DMS114 treated with DMSO at 0.1 percent for 48 hours (cell line): ENCODE results near the gene DUS1L.

Experiments
- DNase-seq: peaks from one replicate; lab custom pipeline; 2025; ENCODE audit not compliant: unreplicated experiment; lab: John Stamatoyannopoulos, UW

DUS1L gene

DNA sequence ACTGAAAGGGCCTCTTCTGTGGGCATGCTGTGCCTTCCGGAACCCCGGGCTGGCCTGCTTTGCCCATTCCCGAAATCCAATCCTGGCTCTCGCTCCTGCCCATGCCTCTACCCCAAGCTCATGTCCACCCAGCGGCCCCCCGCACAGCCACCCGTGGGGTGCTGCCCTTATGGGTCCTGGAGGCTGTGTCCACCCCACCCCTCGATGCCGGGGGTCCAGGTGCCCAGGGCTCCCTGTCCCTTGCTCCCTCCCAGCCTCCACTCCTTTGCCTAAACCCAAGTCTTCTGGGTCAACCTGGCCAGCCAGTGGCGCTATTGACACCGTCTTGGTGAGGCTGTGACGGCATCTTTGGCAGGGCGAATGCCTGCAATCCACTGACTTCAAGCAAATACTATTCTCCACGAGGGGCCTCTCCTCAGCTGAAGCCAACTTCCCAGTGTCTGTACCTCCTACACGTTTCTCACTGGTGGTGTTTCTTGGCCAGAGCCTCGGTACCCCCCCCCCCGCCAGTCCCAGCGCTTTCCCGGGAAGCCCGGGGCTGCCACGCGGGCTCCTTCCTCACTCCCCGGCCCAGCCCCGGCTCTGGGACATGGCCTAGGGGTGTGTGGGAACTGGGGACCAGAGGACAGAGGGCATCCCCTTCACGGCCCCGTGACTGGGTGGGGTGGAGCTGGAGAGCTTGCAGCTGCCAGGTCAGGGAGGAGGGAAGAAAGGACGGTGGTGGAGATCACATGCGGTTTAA is 12.2 kb upstream of the DUS1L start:
- no peak for DNase-seq

DNA sequence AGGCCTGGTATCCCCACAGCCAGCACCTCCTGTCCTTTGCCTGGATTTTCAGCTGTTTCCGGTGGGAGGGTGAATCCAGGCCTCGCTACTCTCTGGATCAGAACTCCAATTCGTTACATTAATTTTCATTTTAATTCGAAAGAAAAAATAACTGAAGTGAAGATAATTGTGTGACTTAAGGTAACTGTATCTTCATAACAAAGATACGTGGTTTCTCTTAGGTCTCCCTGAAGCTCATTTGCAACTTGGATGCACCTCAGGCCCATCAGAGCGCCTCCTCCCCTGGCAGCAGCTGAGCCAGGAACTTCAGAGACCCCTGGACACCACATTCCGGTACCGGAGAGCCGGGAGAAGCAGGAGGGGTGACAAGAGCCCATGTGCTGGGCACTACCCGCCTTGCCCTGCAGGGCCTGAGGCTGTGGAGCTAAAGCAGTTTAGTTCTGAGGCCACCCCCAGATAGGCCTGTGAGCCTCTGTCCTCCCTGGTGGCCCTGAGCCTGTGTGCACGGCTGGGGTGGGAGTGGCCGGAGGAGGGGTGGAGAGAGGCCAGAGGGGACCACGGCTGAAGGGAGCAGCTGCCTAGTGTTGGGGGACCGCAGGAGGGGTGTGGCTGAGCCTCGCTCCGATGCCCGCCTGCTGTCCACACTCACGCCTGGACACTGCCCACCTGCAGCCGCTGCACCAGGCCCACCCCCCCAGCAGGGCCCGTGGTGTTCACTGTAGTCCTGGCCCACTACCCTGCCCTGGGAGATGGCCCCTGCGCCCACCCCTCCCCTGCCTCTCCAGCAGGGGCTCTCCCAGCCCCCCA is 11.4 kb upstream of the DUS1L start:
- no peak for DNase-seq

GRCh38 chr17:82076018-82076784 is 10.6 kb upstream of the DUS1L start:
- no peak for DNase-seq

- DNase-seq = no peak
Observed at GRCh38 chr17:82073446-82073845, 7.8 kb upstream of the DUS1L start.

DNA sequence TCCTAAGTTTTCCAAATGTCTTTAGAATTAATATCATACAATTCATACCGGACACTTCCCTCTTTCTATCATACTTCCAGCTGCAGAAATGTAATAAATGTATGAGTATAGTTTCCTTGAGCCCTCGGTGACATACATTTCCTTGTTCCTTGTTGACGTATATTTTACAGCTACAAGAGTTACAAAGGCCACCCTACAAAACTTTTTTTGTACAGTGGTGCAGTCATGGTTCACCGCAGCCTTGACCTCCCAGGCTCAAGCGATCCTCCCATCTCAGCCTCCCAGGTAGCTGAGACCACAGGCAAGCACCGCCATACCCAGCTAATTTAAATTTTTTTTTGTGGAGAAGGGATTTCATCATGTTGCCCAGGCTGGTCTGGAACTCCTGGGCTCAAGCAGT is 7.2 kb upstream of the DUS1L start:
- no peak for DNase-seq

- no peak for DNase-seq
Observed at GRCh38 chr17:82070611-82071010, 5.0 kb upstream of the DUS1L start.

DNA sequence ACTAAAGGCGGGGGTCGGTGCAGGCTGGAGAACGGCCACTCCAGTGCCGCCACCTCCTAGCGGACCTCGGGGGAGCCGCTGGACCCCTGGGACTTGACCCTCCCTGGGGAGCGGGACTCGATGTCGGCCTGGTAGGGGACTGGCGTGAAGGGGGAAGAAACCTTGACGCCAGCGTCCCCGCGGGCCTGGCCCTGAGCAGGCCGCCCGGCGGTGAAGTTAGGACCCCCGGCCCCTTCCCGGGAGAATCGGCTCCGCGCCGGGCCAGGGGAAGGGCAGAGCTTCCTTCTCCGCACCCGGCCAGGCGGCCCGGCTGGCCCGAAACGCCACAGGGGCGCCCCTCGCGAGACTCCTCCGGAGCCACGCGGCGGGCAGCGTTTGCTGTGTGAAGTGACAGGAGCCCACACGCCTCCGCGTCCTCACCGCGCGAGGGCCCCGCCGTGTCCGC is 389 bp downstream of the DUS1L start:
- no peak for DNase-seq

DNA sequence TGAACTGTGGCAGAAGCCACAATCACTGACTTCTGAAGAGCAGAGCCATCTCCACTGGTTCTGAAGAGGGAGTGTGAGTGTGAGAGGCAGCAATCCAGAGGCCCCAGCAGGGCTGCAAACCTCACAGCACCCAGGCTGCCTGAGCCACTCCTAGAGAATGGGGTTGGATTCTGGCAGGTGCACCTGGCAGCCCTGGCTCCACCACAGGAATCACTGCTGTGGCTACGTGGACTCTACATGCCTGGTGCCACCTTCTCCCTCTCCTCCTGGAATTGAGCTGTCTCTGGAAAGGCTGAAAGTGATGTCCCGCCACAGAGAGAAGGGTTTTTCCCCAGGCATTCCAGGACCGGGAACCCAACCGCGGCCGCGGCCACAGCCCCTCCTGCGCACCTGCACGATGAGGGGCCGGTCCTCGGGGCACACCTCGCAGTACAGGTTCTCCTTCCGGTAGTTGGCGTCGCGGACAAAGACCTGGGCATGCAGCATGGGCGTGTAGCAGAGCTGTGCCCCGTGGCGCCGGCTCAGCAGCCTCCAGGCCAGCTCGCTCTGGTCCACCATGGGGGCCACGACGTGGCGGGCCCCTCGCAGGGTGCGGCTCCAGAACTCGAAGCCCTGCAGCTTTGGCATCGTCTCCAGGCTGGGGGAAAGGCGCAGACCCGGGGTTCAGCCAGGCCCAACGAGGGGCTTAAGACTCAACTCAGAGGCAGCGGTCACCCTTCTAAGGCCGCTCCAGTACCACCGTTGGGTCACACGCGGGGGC is 991 bp downstream of the DUS1L start:
- DNase-seq = no peak

- DNase-seq = no peak
Observed at GRCh38 chr17:82063424-82064415, 1.9 kb downstream of the DUS1L start.

DNA sequence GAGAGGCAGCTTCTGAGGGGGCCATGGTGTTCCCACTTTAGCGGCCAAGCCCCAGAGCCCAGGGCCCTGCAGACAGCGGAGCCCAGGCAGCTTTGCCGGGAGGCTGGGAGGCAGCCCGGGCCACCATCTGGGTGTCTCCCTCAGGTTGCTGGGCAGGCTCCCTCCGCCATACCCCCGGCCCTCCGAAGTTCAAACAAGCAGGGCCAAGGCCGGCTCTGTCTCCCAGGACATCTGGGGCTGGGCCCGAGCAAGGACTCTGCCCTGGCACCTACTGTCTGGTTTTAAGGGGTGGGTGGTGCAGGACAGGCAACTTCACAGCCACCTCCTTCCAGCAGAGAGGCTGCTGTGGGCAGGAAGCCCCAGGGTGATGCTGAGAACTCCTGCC is 2.6 kb downstream of the DUS1L start:
- no peak for DNase-seq

DNA sequence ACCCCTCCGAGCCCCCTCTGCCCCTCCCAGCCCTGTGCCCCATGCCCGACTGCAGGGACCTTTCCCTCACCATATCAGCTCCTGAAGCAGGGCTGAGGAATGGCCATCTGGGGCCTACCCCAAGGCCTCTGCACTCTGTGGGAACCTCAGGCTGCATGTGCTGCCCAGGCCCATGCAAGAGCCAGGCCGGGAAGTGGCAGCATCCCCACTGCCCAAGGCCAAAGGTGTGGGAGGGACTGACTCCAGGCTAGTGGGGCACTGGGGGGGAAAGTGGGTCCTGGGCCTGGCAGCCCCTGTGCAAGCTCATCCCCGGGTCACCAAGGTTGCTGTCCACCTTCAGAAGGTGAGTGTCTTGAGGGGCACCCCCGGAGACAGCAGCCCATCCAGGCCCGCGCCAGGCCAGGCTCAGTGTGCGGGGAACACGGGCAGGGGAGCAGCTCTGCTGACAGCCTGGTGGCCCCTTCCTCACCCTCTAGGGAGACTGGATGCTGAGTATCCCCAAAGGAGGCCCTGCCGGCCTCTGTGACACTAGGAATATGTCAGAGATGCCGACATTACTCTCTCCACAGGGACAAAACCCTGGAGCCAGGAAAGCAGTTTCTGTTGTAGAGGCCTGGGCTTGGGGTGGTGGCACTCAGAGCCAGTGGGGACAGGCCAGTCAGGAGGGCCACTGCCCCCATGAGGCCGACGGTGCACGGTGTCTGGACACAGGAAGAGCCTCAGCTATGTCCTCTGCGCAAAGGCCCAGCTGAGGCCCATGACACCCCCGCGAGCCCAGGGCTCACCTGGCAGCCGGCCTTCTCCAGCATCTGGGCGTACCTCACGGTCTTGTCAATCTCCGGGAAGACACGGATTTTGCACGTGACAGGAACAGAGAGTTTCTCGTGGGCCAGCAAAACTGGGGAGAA is 3.3 kb downstream of the DUS1L start:
- DNase-seq = no peak

- no peak for DNase-seq
Observed at GRCh38 chr17:82061047-82061925, 4.3 kb downstream of the DUS1L start.

GRCh38 chr17:82060614-82061013 is 5.0 kb downstream of the DUS1L start:
- DNase-seq = no peak

DNA sequence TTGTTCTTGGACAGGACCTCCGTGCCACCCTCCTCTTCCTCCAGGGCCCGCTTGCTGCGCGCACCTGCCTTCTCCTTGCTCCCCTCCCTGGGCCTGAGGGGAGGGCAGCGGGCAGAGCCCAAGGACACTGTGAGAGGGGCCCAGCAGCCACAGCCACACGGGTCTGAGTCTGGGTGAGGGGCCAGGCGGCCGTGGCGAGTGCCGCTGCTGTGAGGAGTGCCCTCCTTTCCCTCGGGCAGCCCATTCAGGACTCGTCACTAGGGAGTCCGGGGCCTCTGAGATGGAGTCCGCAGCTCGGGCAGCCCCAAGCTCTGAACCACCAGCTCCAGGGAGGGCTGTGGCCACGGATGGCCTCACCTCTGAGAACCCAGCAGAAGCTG is 5.6 kb downstream of the DUS1L start:
- no peak for DNase-seq

- no peak for DNase-seq
Observed at GRCh38 chr17:82059272-82060000, 6.2 kb downstream of the DUS1L start.

GRCh38 chr17:82058855-82059249 is 6.8 kb downstream of the DUS1L start:
- no peak for DNase-seq

- no peak for DNase-seq
Observed at GRCh38 chr17:82058230-82058854, 7.3 kb downstream of the DUS1L start.
